ENCODE results near the gene GRIK1.

The GRIK1 gene

GRCh38 chr21:29675451-29675850, 264.3 kb downstream of the GRIK1 start:
- H3K9me3 ChIP-seq (ENCODE audit: low read depth, low read length), result no peaks in the 10 kb centered on the region
- no peak for TF ChIP-seq FOXP2 (optimal IDR thresholded peaks at IDR 0.05; ENCODE audit: control extremely low read depth, extremely low read length, insufficient read depth)
- no peak for TF ChIP-seq POLR2AphosphoS5 (IDR thresholded peaks at IDR 0.05; ENCODE audit: borderline replicate concordance, low read depth, low read length)
- TF ChIP-seq EZH2 (IDR thresholded peaks at IDR 0.05), result no peak
- H3K4me3 ChIP-seq, result no peak overlapping the region
- H3K36me3 ChIP-seq (ENCODE audit: insufficient read depth, low read length), result no peaks in the 10 kb centered on the region
- no peak overlapping the region for H3K27ac ChIP-seq
- DNase-seq (ENCODE audit: low read depth, low spot score), result no peak
- no peak overlapping the region for H3K9ac ChIP-seq (ENCODE audit: insufficient read length)

GRCh38 chr21:29674343-29674742, 265.5 kb downstream of the GRIK1 start:
- H3K9ac ChIP-seq (ENCODE audit: insufficient read length), result no peak overlapping the region
- no peak for TF ChIP-seq EZH2 (IDR thresholded peaks at IDR 0.05)
- TF ChIP-seq FOXP2 (optimal IDR thresholded peaks at IDR 0.05; ENCODE audit: control extremely low read depth, extremely low read length, insufficient read depth), result no peak
- TF ChIP-seq POLR2AphosphoS5 (IDR thresholded peaks at IDR 0.05; ENCODE audit: borderline replicate concordance, low read depth, low read length), result no peak
- H3K9me3 ChIP-seq (ENCODE audit: low read depth, low read length), result no peaks in the 10 kb centered on the region
- H3K4me3 ChIP-seq, result no peak overlapping the region
- DNase-seq (ENCODE audit: low read depth, low spot score), result no peak
- H3K27ac ChIP-seq, result no peak overlapping the region
- H3K36me3 ChIP-seq (ENCODE audit: insufficient read depth, low read length), result no peaks in the 10 kb centered on the region

GRCh38 chr21:29673096-29673610, 266.6 kb downstream of the GRIK1 start:
- no peak for TF ChIP-seq FOXP2 (optimal IDR thresholded peaks at IDR 0.05; ENCODE audit: control extremely low read depth, extremely low read length, insufficient read depth)
- no peak for TF ChIP-seq EZH2 (IDR thresholded peaks at IDR 0.05)
- TF ChIP-seq POLR2AphosphoS5 (IDR thresholded peaks at IDR 0.05; ENCODE audit: borderline replicate concordance, low read depth, low read length), result no peak
- DNase-seq (ENCODE audit: low read depth, low spot score), result no peak
- Histone ChIP-seq H3K36me3 (ENCODE audit: insufficient read depth, low read length) (no peaks in the 10 kb centered on the region), H3K27ac (no peak overlapping the region), H3K9ac (ENCODE audit: insufficient read length) (no peak overlapping the region), H3K4me3 (no peak overlapping the region), H3K9me3 (ENCODE audit: low read depth, low read length) (no peaks in the 10 kb centered on the region)

- H3K9me3 ChIP-seq (ENCODE audit: low read depth, low read length), result no peaks in the 10 kb centered on the region
- no peaks in the 10 kb centered on the region for H3K36me3 ChIP-seq (ENCODE audit: insufficient read depth, low read length)
- DNase-seq (ENCODE audit: low read depth, low spot score), result no peak
- no peak overlapping the region for H3K9ac ChIP-seq (ENCODE audit: insufficient read length)
- H3K4me3 ChIP-seq, result no peak overlapping the region
- TF ChIP-seq FOXP2 (optimal IDR thresholded peaks at IDR 0.05; ENCODE audit: control extremely low read depth, extremely low read length, insufficient read depth) (no peak), POLR2AphosphoS5 (IDR thresholded peaks at IDR 0.05; ENCODE audit: borderline replicate concordance, low read depth, low read length) (no peak), EZH2 (IDR thresholded peaks at IDR 0.05) (no peak)
- H3K27ac ChIP-seq, result no peak overlapping the region
Observed at GRCh38 chr21:29671728-29672127, 268.1 kb downstream of the GRIK1 start.

- TF ChIP-seq FOXP2 (optimal IDR thresholded peaks at IDR 0.05; ENCODE audit: control extremely low read depth, extremely low read length, insufficient read depth) (no peak), POLR2AphosphoS5 (IDR thresholded peaks at IDR 0.05; ENCODE audit: borderline replicate concordance, low read depth, low read length) (no peak), EZH2 (IDR thresholded peaks at IDR 0.05) (no peak)
- no peaks in the 10 kb centered on the region for H3K9me3 ChIP-seq (ENCODE audit: low read depth, low read length)
- H3K9ac ChIP-seq (ENCODE audit: insufficient read length), result no peak overlapping the region
- no peak for DNase-seq (ENCODE audit: low read depth, low spot score)
- H3K36me3 ChIP-seq (ENCODE audit: insufficient read depth, low read length), result no peaks in the 10 kb centered on the region
- no peak overlapping the region for H3K27ac ChIP-seq
- no peak overlapping the region for H3K4me3 ChIP-seq
Observed at GRCh38 chr21:29670228-29670627, 269.6 kb downstream of the GRIK1 start.

- Histone ChIP-seq H3K9ac (ENCODE audit: insufficient read length) (no peak overlapping the region), H3K4me3 (no peak overlapping the region), H3K36me3 (ENCODE audit: insufficient read depth, low read length) (no peaks in the 10 kb centered on the region), H3K27ac (no peak overlapping the region), H3K9me3 (ENCODE audit: low read depth, low read length) (no peaks in the 10 kb centered on the region)
- TF ChIP-seq FOXP2 (optimal IDR thresholded peaks at IDR 0.05; ENCODE audit: control extremely low read depth, extremely low read length, insufficient read depth) (no peak), EZH2 (IDR thresholded peaks at IDR 0.05) (no peak)
- no peak for DNase-seq (ENCODE audit: low read depth, low spot score)
Observed at GRCh38 chr21:29669416-29669815, 270.4 kb downstream of the GRIK1 start.

GRCh38 chr21:29667651-29668050, 272.1 kb downstream of the GRIK1 start:
- H3K4me3 ChIP-seq, result no peak overlapping the region
- no peak for TF ChIP-seq POLR2AphosphoS5 (IDR thresholded peaks at IDR 0.05; ENCODE audit: borderline replicate concordance, low read depth, low read length)
- no peak for TF ChIP-seq EZH2 (IDR thresholded peaks at IDR 0.05)
- TF ChIP-seq FOXP2 (optimal IDR thresholded peaks at IDR 0.05; ENCODE audit: control extremely low read depth, extremely low read length, insufficient read depth), result no peak
- no peaks in the 10 kb centered on the region for H3K36me3 ChIP-seq (ENCODE audit: insufficient read depth, low read length)
- no peaks in the 10 kb centered on the region for H3K9me3 ChIP-seq (ENCODE audit: low read depth, low read length)
- no peak for DNase-seq (ENCODE audit: low read depth, low spot score)
- no peak overlapping the region for H3K9ac ChIP-seq (ENCODE audit: insufficient read length)
- H3K27ac ChIP-seq, result no peak overlapping the region

- H3K4me3 ChIP-seq, result no peak overlapping the region
- H3K36me3 ChIP-seq (ENCODE audit: insufficient read depth, low read length), result no peaks in the 10 kb centered on the region
- no peak overlapping the region for H3K9ac ChIP-seq (ENCODE audit: insufficient read length)
- TF ChIP-seq FOXP2 (optimal IDR thresholded peaks at IDR 0.05; ENCODE audit: control extremely low read depth, extremely low read length, insufficient read depth) (no peak), EZH2 (IDR thresholded peaks at IDR 0.05) (no peak), POLR2AphosphoS5 (IDR thresholded peaks at IDR 0.05; ENCODE audit: borderline replicate concordance, low read depth, low read length) (no peak)
- no peaks in the 10 kb centered on the region for H3K9me3 ChIP-seq (ENCODE audit: low read depth, low read length)
- H3K27ac ChIP-seq, result no peak overlapping the region
- no peak for DNase-seq (ENCODE audit: low read depth, low spot score)
Observed at GRCh38 chr21:29664615-29665014, 275.2 kb downstream of the GRIK1 start.

Data from SK-N-MC (cell line).